HT1080 (cell line): ENCODE data around the gene POC1A. TPM values are rescaled to one million over a fixed set of nuclear protein-coding genes. Genes with fewer than 3 reads are reported as not detected.
"Not testable (repeated sequence)": the region's sequence is repeated elsewhere in the genome, so short reads cannot be mapped to it uniquely, and the experiment has no call there.

Experiments used
- DNase-seq: peaks from one replicate; pipeline ENCODE4 v3.0.0-alpha.2; 2015; ENCODE audit warnings: low read depth
- total RNA-seq: library from RNA; depleted of rRNA; stranded (reverse); fragments of >200 nt; shearing (Covaris generic); gene quantifications from 2 replicates; pipeline ENCODE4 v1.2.3, GENCODE V29; 2014

The POC1A gene
- total RNA-seq, 1 experiment from 2014 or later, result 31.3 TPM

GRCh38 chr3:52051444-52051843 lies 102.8 kb downstream of the POC1A start:
- no peak for DNase-seq

DNA sequence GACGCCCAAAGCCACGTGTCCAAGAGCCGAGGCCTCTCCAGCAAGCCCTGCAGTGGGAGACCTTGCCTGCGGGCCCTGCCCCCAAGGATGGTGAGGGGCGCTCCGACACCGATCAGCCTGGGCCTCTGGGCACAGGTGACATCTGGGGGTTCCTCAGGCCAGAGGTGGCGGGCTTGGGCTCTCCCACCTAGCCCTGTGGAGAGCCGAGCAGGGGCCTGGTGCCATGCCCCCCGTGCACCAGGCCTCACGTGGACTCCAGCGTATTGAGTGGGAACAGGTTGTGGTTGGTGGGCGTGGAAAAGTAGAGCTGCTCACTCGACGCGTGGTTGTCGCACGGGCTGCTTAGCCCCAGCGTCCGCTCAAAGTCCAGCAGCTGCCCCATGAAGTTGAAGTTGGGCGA lies 103.7 kb downstream of the POC1A start:
- no peak for DNase-seq

GRCh38 chr3:52049503-52049902 lies 104.7 kb downstream of the POC1A start:
- no peak for DNase-seq

DNA sequence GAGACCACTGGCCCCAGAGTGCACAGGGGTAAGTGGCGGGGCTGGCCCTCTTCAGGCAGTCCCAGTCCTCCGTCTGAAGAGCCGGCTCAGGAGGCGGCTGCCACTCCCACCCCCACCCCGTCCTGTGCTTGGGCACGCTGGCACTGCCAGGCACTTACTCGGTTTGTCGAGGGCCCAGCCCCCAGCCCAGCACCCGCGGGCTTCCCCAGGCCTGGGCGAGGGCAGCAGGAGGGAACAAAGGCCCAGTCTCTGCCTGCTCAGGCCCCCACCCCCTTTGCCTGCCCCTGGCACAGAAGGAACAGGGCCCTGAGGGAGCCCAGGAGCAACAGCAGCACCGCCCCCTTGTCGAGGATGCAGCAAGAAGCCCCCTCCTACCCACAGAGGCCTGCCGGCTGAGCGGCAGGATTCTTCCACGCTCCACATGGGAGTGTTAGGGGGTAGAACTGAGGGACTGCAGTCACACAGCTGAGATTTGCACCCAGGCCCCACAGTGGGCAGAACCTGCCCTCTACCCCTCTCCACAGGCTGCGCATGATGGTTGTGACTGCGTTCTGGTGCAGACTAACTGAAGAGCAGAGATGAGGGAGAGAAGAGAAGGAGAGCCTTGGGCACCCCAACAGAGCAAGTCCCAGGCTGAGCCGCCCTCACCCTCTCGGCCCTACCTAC lies 106.8 kb downstream of the POC1A start:
- DNase-seq, result peak; percentile 77

DNA sequence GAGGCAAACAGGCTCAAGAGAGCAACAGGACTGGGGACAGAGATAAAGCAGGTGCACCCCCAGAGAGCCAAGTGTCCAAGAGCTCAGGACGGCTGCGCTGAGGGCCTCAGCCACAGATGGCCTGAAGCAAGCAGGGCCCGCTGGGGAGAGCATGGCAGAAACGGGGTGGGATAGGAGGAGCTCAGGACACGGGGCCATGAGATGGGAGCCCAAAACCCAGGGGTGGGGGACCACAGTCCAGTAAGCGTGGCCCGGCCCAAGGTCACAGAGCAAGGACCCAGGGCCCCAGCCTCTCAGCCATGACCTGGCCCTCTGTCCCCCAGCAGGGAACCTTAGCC lies 107.4 kb downstream of the POC1A start:
- DNase-seq, result no peak

GRCh38 chr3:52046186-52046901 lies 107.9 kb downstream of the POC1A start:
- DNase-seq, result peak; percentile 97

DNA sequence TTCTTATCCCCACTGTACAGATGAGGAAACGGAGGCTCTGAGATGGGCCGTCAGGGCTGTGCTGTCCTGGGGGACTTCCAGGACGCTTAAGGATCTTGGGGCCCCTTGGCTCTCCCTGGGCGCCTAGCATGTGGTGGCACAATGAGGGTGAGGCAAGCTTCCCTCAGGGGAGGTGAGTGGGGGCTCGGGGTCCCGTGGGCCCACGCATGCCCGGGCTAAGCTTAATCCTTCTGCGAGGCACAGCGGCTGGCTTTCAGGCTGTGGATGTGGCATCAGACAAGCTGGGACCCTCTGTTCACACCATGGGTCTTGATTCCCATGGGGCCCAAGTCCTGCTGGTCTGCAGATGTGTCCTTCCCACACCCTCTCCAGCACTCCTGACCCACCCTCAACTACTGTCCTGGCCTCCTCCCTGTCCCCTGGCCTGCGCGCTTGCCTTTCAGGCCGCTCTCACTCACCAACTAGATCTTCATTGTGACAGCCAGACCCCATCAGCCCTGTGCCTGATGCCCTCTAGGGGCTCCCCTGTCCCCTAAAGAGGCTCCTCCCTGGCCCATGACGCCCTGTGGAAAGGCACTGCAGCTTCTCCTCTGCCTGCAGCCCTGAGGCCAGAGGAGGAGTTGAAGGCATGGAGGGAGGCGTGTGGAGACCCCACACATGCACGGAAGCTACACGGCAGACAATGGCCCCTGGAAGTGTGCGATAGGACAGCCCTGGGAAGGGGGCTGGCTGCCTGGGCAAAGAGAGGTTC lies 109.2 kb downstream of the POC1A start:
- no peak for DNase-seq

GRCh38 chr3:52043750-52044149 lies 110.5 kb downstream of the POC1A start:
- DNase-seq, result no peak

DNA sequence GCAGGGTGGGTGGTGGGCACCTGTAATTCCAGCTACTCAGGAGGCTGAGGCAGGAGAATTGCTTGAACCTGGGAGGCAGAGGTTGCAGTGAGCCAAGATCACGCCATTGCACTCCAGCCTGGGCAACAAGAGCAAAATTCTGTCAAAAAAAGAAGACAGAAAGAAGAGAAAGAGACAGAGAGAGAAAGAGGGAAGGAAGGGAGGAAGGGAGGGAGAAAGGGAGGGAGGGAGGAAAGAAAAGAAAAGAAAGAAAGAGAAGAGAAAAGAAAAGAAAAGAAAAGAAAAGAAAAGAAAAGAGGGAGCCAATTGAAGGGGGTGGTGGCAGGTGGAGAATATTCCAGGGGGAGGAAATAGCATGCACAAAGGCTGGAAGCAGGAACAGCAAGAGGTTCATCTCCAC lies 111.2 kb downstream of the POC1A start:
- not testable (repeated sequence) for DNase-seq

GRCh38 chr3:52041118-52041731 lies 113.0 kb downstream of the POC1A start:
- DNase-seq, result no peak

DNA sequence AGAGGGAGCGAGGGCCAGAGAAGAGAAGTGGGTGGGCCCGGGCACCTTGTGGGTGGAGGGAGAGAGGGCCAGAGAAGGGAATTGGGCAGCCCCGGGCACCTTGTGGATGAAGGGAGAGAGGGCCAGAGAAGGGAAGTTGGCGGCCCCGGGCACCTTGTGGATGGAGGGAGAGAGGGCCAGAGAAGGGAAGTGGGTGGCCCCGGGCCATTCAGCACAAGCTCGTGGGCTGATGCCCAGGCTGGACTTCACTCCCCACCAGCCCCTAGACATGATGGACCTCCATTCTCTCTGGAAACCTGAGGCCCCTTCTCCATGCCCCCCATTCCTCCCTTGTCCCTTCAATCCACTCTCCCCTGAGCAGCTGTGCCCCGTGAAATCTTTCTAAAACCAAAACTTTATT lies 113.6 kb downstream of the POC1A start:
- no peak for DNase-seq

GRCh38 chr3:52039846-52040245 lies 114.4 kb downstream of the POC1A start:
- no peak for DNase-seq

- DNase-seq, result no peak
Observed at GRCh38 chr3:52039426-52039825, 114.8 kb downstream of the POC1A start.

DNA sequence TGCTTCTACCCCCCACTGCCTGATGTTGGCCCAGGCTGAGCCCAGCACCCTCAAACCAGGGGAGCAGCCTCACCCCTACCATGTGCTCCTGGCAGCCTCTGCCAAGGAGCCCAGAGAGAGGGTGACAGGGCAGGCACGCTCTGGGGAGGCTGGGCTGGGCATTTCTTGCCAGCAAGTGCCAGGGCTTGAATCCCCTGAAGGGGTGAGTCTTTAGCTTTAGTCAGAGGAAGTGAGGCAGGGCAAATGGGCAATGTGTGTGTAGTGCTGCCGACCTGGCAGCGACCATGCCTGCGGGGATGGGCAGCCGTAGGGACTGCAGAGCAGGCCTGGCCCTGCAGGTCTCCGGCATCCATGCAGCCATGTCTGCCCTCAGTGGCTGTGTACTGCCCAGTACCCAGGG lies 116.0 kb downstream of the POC1A start:
- peak; percentile 40 for DNase-seq

DNA sequence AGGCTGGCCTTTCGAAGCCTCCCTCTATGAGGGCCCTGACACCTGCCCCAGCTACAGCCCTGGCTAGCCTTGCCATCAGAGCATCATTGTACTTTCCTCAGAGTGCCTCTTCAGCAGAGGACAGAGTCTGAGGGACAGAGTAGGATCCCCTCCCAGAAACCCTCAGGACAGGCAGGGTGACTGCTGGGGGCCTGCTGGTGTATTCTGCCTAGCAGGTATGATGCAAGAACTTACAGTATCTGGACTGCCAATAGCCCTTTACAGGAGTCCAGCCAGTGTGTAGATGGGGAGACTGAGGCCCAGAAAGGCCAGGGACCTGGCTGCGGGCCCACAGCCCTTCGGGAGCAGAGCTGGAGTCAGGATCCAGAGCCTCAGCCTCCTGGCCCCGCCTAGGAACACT lies 116.9 kb downstream of the POC1A start:
- DNase-seq, result no peak

DNA sequence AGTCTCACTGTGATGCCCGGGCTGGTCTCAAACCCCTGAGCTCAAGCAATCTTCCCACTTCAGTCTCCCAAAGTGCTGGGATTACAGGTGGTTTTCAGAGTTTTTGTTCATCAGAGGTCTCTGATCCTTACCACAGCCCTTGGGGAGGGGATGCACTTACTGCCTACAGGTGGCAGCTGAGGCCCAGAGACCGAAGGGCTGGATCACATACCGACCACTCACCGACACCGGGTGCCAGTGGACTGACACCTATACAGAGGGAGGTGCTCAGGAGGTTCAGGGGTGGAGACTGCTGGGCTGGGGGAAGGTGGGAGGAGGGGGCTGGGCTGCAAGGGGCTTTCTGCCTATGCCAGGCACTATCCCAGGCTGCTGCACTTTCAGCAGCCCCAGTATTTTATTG lies 117.4 kb downstream of the POC1A start:
- DNase-seq, result no peak

- DNase-seq, result no peak
Observed at GRCh38 chr3:52036222-52036694, 118.0 kb downstream of the POC1A start.

DNA sequence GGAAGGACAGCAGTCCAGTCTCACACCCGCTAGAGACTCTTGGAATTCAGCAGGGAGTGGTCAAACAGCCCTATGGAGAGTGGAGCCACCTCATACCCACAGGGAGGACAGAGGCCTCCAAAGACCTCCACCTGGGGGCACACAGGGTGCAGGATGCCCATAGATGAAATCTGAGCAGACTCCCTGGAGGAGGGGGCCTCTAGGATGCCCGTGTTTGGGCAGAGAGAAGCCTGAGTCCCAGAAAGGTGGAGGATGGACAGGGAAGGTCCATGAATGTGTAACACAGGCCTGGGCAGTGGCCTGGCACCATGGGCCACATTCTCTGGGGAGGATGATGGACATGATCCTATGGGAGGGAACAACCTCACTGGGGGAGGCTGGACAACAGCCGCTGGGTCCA lies 119.6 kb downstream of the POC1A start:
- DNase-seq, result no peak

DNA sequence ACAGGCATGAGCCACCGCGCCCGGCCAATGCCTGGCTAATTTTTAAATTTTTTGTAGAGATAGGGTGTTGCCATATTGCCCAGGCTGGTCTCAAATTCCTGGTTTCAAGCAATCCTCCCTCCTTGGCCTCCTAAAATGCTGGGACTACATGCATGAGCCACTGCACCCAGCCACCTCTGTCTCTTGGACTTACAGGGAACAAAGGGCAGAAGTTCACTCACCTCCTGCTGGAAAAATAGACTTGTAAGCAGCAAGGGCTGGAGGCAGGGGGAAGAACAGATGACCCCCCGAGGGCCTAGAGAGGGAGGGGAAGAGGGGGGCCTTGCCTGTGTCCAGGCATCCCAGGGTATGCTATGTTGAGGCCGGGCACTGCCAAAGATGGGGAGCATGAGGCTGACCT lies 120.0 kb downstream of the POC1A start:
- no peak for DNase-seq

GRCh38 chr3:52033748-52034147 lies 120.5 kb downstream of the POC1A start:
- DNase-seq, result not testable (repeated sequence)

GRCh38 chr3:52032702-52033408 lies 121.4 kb downstream of the POC1A start:
- DNase-seq, result no peak
